HUES6 (cell line): ENCODE data around the gene ATXN1.
"Not testable (repeated sequence)": the region's sequence is repeated elsewhere in the genome, so short reads cannot be mapped to it uniquely, and the experiment has no call there.

Experiments
- H3K27ac ChIP-seq: 2 replicates; pipeline ENCODE4 v1.7.0; 2013; ENCODE audit warnings: low read depth, mild to moderate bottlenecking, low read length, inconsistent platforms
- H3K27me3 ChIP-seq: 2 replicates; pipeline ENCODE4 v1.6.1; 2013; ENCODE audit warnings: low read length; ENCODE audit not compliant: control insufficient read depth, insufficient read depth
- H3K36me3 ChIP-seq: 2 replicates; pipeline ENCODE4 v1.6.1; 2013; ENCODE audit warnings: low read length; ENCODE audit not compliant: control insufficient read depth, insufficient read depth
- H3K4me1 ChIP-seq: 2 replicates; pipeline ENCODE4 v1.6.1; 2013; ENCODE audit warnings: low read length; ENCODE audit not compliant: control insufficient read depth, insufficient read depth
- H3K4me3 ChIP-seq: 2 replicates; pipeline ENCODE4 v1.5.1; 2013; ENCODE audit warnings: low read depth, low read length
- H3K9ac ChIP-seq: one replicate; pipeline ENCODE4 v1.6.1; 2013; ENCODE audit warnings: mild to moderate bottlenecking, low read length
- H3K9me3 ChIP-seq: 2 replicates; pipeline ENCODE4 v1.6.1; 2013; ENCODE audit warnings: low read depth, low read length; ENCODE audit not compliant: control insufficient read depth, insufficient read depth

Gene ATXN1

DNA sequence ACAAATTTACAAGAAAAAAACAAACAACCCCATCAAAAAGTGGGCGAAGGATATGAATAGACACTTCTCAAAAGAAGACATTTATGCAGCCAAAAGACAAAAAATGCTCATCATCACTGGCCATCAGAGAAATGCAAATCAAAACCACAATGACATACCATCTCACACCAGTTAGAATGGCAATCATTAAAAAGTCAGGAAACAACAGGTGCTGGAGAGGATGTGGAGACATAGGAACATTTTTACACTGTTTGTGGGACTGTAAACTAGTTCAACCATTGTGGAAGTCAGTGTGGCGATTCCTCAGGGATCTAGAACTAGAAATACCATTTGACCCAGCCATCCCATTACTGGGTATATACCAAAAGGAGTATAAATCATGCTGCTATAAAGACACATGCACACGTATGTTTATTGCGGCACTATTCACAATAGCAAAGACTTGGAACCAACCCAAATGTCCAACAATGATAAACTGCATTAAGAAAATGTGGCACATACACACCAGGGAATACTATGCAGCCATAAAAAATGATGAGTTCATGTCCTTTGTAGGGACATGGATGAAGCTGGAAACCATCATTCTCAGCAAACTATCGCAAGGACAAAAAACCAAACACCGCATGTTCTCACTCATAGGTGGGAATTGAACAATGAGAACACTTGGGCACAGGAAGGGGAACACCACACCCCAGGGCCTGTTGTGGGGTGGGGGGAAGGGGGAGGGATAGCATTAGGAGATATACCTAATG is 58.5 kb downstream of the ATXN1 start:
- H3K4me1 ChIP-seq = peaks cover 40% of the 10 kb centered on the region
- H3K27ac ChIP-seq, H3K36me3 ChIP-seq: not testable (repeated sequence)

DNA sequence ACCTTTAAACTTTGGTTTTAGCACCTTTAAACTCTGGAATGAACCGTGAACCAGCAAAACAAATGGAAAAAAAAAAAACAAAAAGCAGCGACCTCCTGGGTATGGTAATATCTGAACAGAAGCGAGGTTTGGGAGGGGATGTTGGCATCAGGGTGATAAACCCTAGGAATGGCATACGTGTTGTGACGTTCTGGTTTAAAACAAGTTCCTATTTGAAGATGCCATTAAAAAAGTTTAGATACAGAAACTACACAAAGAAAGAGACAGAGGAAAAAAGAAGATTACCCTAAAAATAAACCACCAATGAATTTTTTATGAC is 60.4 kb downstream of the ATXN1 start:
- Histone ChIP-seq H3K9ac (no peak overlapping the region), H3K36me3 (no peaks in the 10 kb centered on the region), H3K27me3 (no peaks in the 10 kb centered on the region), H3K4me1 (peaks cover 44% of the 10 kb centered on the region), H3K4me3 (no peak overlapping the region), H3K27ac (no peak overlapping the region), H3K9me3 (no peaks in the 10 kb centered on the region)

More for the DNA sequence above, 58.5 kb downstream of the ATXN1 start:
- H3K27me3 ChIP-seq, H3K9me3 ChIP-seq, H3K4me3 ChIP-seq, H3K9ac ChIP-seq: not testable (repeated sequence)

DNA sequence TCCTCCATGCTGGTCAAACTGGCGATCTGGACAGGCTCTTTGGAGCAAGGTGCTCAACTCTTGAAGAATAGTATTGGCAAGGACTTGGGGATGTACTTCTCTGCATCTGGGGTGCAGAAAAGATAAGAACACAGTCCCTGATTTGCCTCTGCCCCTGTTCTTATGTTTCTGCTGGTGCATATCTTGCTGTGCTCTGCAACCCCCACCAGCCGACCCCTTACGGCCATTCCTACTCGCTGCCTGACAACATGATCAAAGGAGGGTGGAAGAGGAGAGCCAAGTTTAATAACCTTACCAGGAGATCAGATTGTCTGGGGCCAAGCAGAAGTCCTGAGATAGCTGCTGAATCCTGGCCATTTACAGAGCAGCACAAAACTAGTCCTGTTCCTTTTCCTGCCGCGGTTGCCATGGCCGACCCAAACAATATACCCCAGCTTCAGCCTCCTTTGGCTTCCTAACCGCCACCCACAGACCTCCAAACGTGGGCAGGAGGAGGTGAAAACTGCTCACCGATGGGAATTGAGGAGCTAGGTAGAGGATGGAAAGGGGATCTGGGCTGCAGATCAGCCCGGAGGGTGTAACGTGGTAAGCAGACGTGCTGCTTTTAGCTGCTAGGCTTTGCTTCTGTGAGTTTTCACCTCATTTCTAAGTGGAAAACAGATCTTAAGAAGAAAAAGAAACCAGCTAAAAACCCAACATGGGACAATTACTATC is 60.9 kb downstream of the ATXN1 start:
- H3K4me1 ChIP-seq = peaks cover 40% of the 10 kb centered on the region
- no peak overlapping the region for H3K27ac ChIP-seq
- H3K9ac ChIP-seq = no peak overlapping the region
- no peaks in the 10 kb centered on the region for H3K27me3 ChIP-seq
- no peaks in the 10 kb centered on the region for H3K9me3 ChIP-seq
- H3K4me3 ChIP-seq = no peak overlapping the region
- H3K36me3 ChIP-seq = no peaks in the 10 kb centered on the region

DNA sequence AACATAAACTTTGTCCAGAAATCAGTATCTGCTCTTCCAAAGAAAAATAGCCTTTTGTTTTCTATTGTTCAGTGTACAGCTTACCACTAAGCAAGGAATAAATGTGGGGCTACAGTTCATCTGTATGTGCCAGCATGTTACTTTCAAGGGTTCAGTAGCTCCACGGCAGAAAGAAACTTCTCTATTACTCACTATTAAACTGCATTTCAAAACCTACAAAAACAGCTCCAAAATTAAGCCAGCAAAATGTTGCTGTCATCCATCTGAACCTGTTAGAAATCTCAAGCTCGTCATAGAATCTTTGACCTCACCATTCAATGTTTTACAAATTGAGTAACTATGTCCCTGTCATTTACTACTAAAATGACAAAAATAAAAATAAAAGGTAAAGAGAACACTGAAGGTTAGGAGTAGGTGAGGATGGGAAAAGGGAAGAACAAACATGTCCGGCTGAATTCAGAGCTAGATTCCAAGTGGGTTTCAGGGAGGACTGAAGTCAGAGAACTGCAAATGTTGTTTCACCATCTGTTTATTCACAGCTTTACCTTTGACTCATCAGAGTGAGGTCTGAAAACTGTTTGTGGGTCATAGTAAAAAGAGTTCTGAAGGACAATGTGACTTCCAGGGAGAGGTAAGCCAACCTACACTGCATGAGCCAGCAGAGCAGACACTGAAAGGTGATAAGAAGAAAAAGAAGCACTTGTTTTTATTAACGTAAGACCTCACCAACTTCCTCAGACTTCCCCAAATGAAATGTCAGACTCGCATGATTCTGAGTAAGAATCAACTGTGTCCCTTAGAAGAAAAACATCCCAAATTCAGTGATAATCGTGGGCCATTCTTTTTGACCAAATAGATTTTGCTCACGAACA is 62.0 kb downstream of the ATXN1 start:
- Histone ChIP-seq H3K4me1 (peaks cover 30% of the 10 kb centered on the region), H3K36me3 (no peaks in the 10 kb centered on the region), H3K27me3 (no peaks in the 10 kb centered on the region), H3K27ac (no peak overlapping the region), H3K9me3 (no peaks in the 10 kb centered on the region), H3K4me3 (no peak overlapping the region), H3K9ac (no peak overlapping the region)

DNA sequence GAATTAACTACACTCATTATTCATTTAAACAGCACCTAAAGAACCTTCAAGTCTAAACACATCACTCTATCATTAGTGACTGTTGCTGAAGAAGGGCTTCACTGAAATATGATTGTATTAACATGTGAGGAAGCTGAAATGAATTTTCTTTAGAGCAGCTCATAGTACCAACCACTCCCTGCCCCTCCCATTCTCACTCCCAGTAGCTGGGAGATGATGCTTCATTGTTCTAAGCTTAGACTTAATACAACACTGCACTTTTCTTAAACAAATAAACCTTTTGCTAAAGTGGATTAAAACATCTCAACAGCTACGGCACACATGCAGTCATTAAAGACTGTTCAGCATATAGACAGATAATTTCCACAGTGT is 63.1 kb downstream of the ATXN1 start:
- H3K4me3 ChIP-seq = no peak overlapping the region
- H3K9me3 ChIP-seq = no peaks in the 10 kb centered on the region
- H3K27me3 ChIP-seq = no peaks in the 10 kb centered on the region
- H3K27ac ChIP-seq = no peak overlapping the region
- no peaks in the 10 kb centered on the region for H3K36me3 ChIP-seq
- H3K4me1 ChIP-seq = peaks cover 28% of the 10 kb centered on the region
- no peak overlapping the region for H3K9ac ChIP-seq

DNA sequence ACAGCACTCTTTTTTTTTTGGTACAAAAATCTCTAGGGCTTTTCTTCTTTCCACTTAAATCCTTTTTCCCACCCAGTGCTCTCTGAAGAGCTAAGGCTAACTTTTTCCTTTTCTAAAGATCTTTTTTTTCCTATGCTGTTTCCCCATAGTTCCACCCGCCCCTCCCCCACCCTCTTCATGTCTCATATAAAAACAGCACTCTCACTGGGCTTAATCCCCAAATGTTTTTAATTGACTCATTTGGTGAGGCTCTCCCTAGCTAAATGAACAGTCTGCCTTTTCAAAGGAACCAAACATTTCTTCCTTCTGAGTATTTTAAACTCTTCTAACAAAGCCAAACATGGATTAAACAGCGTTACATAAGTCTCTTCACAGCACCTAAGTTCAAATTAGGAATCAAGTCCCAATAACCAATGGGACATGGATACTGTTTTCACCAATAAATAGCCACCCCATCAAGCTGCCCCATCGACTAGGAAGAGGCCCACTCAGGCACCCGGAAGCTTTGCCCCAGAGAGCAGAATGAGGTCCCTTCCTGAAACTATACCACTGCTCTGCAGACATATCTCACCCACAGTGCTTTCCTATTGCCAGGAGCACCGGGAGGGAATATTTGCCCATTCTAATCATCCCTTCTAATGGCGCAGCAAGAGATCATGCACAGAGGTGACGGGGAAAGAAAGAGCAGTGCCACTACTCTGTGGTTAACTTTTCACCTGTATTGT is 63.7 kb downstream of the ATXN1 start:
- no peaks in the 10 kb centered on the region for H3K36me3 ChIP-seq
- no peaks in the 10 kb centered on the region for H3K27me3 ChIP-seq
- H3K4me1 ChIP-seq = peaks cover 28% of the 10 kb centered on the region
- no peak overlapping the region for H3K9ac ChIP-seq
- no peak overlapping the region for H3K27ac ChIP-seq
- H3K4me3 ChIP-seq = no peak overlapping the region
- H3K9me3 ChIP-seq = no peaks in the 10 kb centered on the region

DNA sequence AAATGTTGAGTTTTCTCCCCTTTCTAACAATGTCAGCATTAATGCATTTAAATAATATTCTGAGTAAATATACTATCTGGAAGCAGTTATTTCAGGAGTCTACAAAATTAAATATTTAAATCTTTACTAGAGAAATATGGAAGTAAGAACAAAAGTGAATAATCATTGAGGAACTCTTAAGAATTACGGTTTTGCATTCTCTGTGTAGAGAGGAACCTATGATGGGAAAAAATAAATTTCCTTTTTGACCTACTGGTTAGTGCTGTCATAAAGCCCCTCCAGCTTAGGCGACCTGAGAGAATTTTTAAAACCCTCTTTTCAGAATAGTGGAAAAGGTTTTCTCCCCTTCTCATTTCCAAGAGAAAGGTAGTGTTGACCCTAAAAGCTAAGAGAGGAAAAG is 64.8 kb downstream of the ATXN1 start:
- Histone ChIP-seq H3K9ac (no peak overlapping the region), H3K27ac (no peak overlapping the region), H3K9me3 (no peaks in the 10 kb centered on the region), H3K36me3 (no peaks in the 10 kb centered on the region), H3K4me3 (no peak overlapping the region), H3K27me3 (no peaks in the 10 kb centered on the region), H3K4me1 (peaks cover 28% of the 10 kb centered on the region)

DNA sequence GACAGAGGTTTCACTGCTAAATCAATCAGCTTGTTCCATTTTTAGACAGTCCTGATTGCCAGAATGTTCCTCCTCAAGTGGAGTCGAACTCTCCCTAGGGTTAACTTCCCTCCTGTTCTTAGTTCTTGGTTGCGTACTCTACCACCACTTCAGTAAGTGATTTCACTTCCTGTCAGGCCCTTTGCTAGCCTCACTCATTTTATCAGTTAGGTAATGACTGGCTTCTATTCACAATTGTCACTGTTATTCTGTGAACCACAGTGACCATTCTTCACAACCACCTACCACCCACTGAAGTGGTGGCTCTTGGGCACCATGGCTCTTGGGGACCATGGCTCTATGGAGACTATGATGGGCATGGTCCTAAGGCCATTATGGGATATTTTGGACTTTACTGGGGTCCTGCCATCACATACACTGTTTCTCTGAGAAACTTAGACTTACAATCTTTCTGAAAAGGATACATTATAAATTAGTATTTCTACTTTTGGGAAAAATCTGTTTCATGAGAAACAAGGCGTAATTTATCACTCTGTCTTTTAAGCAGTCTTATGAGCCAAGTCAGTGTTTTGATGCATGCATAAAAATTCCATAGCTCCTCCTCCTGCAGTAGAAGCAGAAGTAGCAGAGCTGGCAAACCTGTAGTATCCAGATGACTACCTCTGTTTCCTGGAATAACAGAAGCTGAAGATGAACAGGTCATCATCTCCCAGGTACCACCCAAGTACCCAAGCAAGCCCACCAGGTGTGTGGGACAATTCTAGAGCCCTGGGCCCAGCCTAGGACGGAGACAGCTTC is 66.3 kb downstream of the ATXN1 start:
- no peaks in the 10 kb centered on the region for H3K9me3 ChIP-seq
- H3K27ac ChIP-seq = no peak overlapping the region
- no peaks in the 10 kb centered on the region for H3K36me3 ChIP-seq
- peaks cover 27% of the 10 kb centered on the region for H3K4me1 ChIP-seq
- no peaks in the 10 kb centered on the region for H3K27me3 ChIP-seq
- H3K4me3 ChIP-seq = no peak overlapping the region
- H3K9ac ChIP-seq = no peak overlapping the region

DNA sequence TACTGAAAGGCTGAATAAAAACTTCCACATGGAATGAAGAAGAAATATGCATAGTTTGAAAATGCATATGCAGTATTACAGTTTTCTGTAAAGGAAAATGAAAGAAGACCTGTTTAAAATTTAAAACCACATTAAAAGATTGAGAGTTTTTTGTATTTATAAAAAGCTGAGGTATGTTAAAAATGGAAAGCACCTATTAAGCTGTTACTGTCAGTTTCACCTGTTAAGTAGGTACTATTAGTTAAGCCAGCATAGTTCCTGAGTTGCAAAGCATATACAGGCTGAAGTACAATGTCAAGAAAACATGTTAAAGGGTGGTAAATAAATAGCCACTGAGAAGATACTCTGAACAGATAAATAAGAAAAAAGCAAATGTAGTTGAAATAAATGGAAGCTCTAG is 69.9 kb downstream of the ATXN1 start:
- no peaks in the 10 kb centered on the region for H3K9me3 ChIP-seq
- peaks cover 11% of the 10 kb centered on the region; the same call in 1 of the 2 replicates for H3K4me1 ChIP-seq
- H3K4me3 ChIP-seq = no peak overlapping the region
- H3K36me3 ChIP-seq = no peaks in the 10 kb centered on the region
- H3K9ac ChIP-seq = no peak overlapping the region
- no peak overlapping the region for H3K27ac ChIP-seq
- H3K27me3 ChIP-seq = no peaks in the 10 kb centered on the region

DNA sequence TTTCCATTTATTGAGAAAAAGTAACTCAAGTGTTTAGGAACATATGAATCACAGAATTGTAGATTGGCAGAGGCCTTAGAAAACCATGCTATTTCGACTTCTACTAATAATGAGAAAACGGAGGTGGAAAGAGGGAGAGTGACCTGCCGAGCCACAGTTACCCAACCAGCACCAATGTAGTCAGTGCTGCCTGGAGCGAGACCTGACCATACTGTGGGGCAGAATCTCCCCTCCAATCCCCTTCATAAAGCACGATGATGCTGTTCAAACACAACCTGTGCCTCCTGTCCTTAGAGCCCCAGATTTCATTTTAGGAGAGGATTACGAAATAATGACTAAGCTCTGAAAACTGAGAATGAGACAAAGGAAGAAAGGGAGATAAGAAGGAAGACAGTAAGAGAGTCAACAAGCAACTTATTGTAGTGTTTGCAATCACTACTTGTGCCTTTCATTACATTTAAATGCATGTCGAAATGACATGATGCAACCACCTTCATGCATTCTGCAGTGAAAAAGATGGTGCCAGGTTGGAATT is 70.6 kb downstream of the ATXN1 start:
- no peaks in the 10 kb centered on the region for H3K9me3 ChIP-seq
- H3K4me1 ChIP-seq = peaks cover 11% of the 10 kb centered on the region; the same call in 1 of the 2 replicates
- no peaks in the 10 kb centered on the region for H3K36me3 ChIP-seq
- no peak overlapping the region for H3K4me3 ChIP-seq
- no peaks in the 10 kb centered on the region for H3K27me3 ChIP-seq
- H3K27ac ChIP-seq = no peak overlapping the region
- H3K9ac ChIP-seq = no peak overlapping the region
